ENCODE data around the gene MAPKAPK3. TPM values are rescaled to one million over a fixed set of nuclear protein-coding genes. Genes with fewer than 3 reads are reported as not detected.

MAPKAPK3 gene
- total and polyA plus RNA-seq, 12 donors = 134 to 496 (median 328) TPM

DNA sequence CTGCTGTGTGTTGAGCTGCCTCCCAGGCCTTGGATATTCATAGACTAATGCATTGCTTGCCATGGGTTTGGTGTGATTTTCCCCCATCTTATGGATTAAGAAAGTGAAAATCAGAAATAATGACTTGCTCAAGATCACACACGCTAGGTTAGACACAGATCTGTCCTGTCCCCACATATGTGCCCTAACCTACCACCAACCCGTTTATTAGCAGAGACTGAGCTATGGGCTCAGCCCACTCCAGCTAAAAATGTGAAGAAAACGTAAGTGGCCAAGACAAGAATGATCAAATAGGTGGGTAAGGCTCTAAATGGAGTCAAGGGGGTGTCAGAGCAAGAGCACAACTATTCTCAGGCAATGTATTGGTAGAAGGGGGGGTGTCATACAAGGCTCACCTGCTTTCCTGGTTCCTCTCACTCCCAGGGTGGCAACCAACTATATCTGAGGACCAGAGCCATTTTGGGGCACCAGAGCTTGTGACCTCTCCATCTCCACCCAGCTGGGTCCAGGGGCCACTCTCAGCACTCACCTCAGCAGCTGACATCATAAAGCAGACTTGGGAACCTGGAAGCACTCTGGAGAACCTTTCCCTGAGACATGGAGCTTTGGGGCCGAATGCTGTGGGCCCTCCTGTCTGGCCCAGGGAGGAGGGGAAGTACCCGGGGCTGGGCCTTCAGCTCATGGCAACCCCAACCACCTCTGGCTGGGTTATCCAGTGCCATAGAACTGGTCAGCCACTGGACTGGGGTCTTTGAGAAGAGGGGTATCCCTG lies 46.3 kb upstream of the MAPKAPK3 start:
- no peak for DNase-seq
- Histone ChIP-seq H3K4me3 (peak overlapping the region in 5 of 10 donors; percentile 66 to 89 (median 73)), H3K4me1 (peaks cover 11 to 77% (median 47%) of the 10 kb centered on the region in 9 donors), H3K27ac (peak overlapping the region in 3 of 10 donors; percentile 93 to 95 (median 95)), H3K36me3 (peaks cover 0 to 34% (median 0%) of the 10 kb centered on the region in 9 donors), H3K27me3 (no peaks in the 10 kb centered on the region), H3K9me3 (no peaks in the 10 kb centered on the region)
- 76 to 82% methylated on average over 5 of the region's 5 CpGs for WGBS, 2 donors
- intact Hi-C loops (cut with DNase I) = loop anchor here in 3 of 10 donors (5.0 to 10.0 kb wide), 3 partner anchors 104 to 814 kb away; partner anchors contain the start of genes MANF (in 2 of the 3) and DOCK3 (in 1 of the 3)
- TF ChIP-seq, protein P1, sequence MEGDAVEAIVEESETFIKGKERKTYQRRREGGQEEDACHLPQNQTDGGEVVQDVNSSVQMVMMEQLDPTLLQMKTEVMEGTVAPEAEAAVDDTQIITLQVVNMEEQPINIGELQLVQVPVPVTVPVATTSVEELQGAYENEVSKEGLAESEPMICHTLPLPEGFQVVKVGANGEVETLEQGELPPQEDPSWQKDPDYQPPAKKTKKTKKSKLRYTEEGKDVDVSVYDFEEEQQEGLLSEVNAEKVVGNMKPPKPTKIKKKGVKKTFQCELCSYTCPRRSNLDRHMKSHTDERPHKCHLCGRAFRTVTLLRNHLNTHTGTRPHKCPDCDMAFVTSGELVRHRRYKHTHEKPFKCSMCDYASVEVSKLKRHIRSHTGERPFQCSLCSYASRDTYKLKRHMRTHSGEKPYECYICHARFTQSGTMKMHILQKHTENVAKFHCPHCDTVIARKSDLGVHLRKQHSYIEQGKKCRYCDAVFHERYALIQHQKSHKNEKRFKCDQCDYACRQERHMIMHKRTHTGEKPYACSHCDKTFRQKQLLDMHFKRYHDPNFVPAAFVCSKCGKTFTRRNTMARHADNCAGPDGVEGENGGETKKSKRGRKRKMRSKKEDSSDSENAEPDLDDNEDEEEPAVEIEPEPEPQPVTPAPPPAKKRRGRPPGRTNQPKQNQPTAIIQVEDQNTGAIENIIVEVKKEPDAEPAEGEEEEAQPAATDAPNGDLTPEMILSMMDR (IDR thresholded peaks at IDR 0.05) = no peak
- ATAC-seq = no peak

DNA sequence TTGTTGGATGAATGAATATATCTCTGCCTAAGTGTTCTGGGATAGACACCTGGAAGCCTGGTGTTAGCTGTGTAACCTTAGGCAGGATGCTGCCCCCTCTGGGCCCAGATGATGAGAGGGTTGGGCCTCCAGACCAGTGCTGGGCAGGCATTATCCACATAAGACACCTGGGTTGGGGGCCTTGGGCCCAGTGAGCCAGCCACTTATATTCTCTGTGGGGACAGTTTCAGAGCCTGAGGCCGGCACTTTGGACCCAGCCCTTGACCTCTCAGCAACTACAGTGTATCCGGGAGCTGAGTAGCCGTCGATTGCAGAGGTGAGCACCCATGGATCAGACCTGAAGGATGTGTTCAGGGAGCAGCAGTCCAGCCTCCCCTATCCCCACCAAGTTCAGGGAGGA lies 45.5 kb upstream of the MAPKAPK3 start:
- no peak for ATAC-seq
- peaks cover 11 to 73% (median 43%) of the 10 kb centered on the region in 9 donors for H3K4me1 ChIP-seq
- peaks cover 0 to 41% (median 0%) of the 10 kb centered on the region in 9 donors for H3K36me3 ChIP-seq
- DNase-seq = no peak
- H3K9me3 ChIP-seq = no peaks in the 10 kb centered on the region
- 86 to 89% methylated on average over 4 of the region's 4 CpGs for WGBS, 2 donors
- no peaks in the 10 kb centered on the region for H3K27me3 ChIP-seq
- TF ChIP-seq, protein P1 (IDR thresholded peaks at IDR 0.05) = no peak
- no peak overlapping the region for H3K4me3 ChIP-seq
- H3K27ac ChIP-seq = peak overlapping the region in 2 of 10 donors; percentile 42 to 73
- intact Hi-C loops (cut with DNase I) = loop anchor here in 3 of 10 donors (5.0 to 10.0 kb wide), 3 partner anchors 103 to 813 kb away; partner anchors contain the start of genes MANF (in 2 of the 3) and DOCK3 (in 1 of the 3)

DNA sequence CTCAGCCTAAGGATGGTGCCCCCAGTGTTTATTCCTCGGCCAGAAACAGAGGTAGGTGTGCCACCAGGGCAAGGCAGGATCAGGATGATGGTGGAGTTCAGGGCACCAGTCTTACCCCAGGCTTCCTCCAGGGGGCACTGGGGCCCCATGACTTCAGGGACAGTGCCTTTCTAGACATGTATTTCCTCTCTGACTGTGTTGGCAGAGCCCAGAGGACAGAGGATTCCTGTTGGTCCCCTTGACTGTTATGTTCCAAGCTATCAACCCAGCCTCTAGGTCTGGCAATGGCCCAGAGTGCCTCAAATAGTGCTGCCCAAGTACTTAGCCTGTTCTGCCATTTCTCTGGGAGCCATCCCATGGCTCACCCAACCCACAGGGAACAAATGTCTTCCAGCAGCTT lies 44.8 kb upstream of the MAPKAPK3 start:
- TF ChIP-seq, protein P1 (IDR thresholded peaks at IDR 0.05) = peak; percentile 79 to 97 (median 93)
- H3K36me3 ChIP-seq = peaks cover 0 to 48% (median 0%) of the 10 kb centered on the region in 9 donors
- intact Hi-C loops (cut with DNase I) = loop anchor here (1.0 to 10.0 kb wide), 8 partner anchors 40 to 813 kb away; partner anchors contain the start of genes MANF (in 2 of the 10) and DOCK3 (in 1 of the 10)
- peak; percentile 6 to 46 (median 32) for ATAC-seq
- peak; percentile 72 to 74 for DNase-seq
- H3K9me3 ChIP-seq = no peaks in the 10 kb centered on the region
- H3K4me3 ChIP-seq = no peak overlapping the region
- 11 to 23% methylated on average over 1 of the region's 1 CpG for WGBS, 2 donors
- peaks cover 9 to 69% (median 36%) of the 10 kb centered on the region in 9 donors for H3K4me1 ChIP-seq
- no peaks in the 10 kb centered on the region for H3K27me3 ChIP-seq
- peak overlapping the region in 9 of 10 donors; percentile 7 to 73 (median 42) for H3K27ac ChIP-seq

DNA sequence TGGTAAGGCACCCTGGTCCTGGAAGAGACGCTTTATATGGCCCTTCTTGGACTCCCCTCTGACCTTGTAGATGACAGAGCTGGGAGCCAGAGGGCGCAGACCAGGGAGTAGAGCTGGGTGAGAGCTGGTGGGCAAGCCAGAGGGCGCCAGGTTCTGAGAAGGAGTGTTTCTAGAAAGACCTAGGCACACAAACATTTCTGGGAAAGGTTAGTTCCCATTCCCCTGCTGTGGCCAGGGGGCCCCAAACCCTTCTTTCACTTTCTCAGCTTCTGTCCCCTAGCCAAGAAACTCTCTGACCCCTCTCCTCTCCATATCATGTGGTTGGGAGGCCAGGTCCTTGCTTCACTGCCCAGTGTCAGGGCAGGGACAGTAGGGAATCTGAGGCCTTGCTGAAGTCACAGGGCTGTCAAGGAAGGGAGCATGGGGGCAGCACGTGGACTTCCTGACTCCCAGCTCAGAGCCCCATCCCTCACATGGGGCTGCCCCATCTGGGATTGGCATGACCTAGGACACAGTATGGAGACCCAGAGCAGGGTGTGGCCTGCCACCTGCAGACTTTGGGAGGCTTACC lies 44.1 kb upstream of the MAPKAPK3 start:
- intact Hi-C loops (cut with DNase I) = loop anchor here (1.0 to 10.0 kb wide), 8 partner anchors 39 to 812 kb away; partner anchors contain the start of genes MANF (in 2 of the 10) and DOCK3 (in 1 of the 10)
- DNase-seq = no peak
- Histone ChIP-seq H3K27me3 (no peaks in the 10 kb centered on the region), H3K27ac (peak overlapping the region in 9 of 10 donors; percentile 7 to 73 (median 42)), H3K9me3 (no peaks in the 10 kb centered on the region), H3K4me3 (no peak overlapping the region), H3K4me1 (peaks cover 9 to 63% (median 34%) of the 10 kb centered on the region in 9 donors), H3K36me3 (peaks cover 0 to 55% (median 0%) of the 10 kb centered on the region in 9 donors)
- TF ChIP-seq, protein P1 (IDR thresholded peaks at IDR 0.05) = no peak
- WGBS, 2 donors = 85 to 87% methylated on average over 4 of the region's 4 CpGs
- ATAC-seq = no peak

Measured in heart right ventricle (tissue), 16 donors.